K562 (cell line): ENCODE measurements around the gene VILL. TPM values are rescaled to one million over a fixed set of nuclear protein-coding genes. Genes with fewer than 3 reads are reported as not detected.

ENCODE experiments used
- ATAC-seq: fragments of 200-7000 bp; cut with Tn5 transposase; 3 replicates; pipeline ENCODE4 v1.9.1; 2020; ENCODE audit warnings: moderate library complexity
- BruUV-seq: library from RNA; stranded (reverse); fragments of 400-500 nt; replicated peaks from 2 replicates; lab custom pipeline; 2021; lab: Mats Ljungman, UMichigan
- CTCF ChIA-PET: fragments of 300-600 bp; formaldehyde crosslinking; extraction: SDS; loops from one replicate; lab custom pipeline; 2021; ENCODE audit warnings: low intra/inter-chr PET ratio; lab: Yijun Ruan, JAX
- POLR2A ChIA-PET: fragments of 300-600, 350-650 bp; sonication (Branson Sonifier 250); formaldehyde crosslinking; extraction: SDS; loops from one replicate; lab custom pipeline; 2021; ENCODE audit warnings: antibody characterized with exemption, inconsistent platforms; lab: Yijun Ruan, JAX
- DNase-seq, 4 experiments: peaks; one replicate each; pipeline versions ENCODE4 v3.0.0 to v3.0.0-alpha.2; 2011 to 2018; ENCODE audit warnings: low spot score in 3 of 4, mixed read lengths in 3 of 4; ENCODE audit errors: extremely low read depth in 1 of 4
- FAIRE-seq: peaks from 2 replicates; lab custom pipeline; 2011; peaks lifted over from hg19 to GRCh38; lab: Jason Lieb, UNC
- H2AFZ ChIP-seq: 2 replicates; pipeline ENCODE4 v1.6.0; 2011; ENCODE audit warnings: low read depth, low read length, control low read depth, inconsistent platforms
- H3K27ac ChIP-seq: fragments of 200-600 bp; 3 replicates; pipeline ENCODE4 v1.8.0; 2011; ENCODE audit warnings: low read depth, mild to moderate bottlenecking, control low read depth, inconsistent platforms, low read length, moderate library complexity, mixed read lengths; ENCODE audit errors: extremely low read depth
- H3K27me3 ChIP-seq, 2 experiments: fragments of 300-600 bp in 1 of 2; 2 replicates in 1 of 2; 3 replicates in 1 of 2; pipeline versions ENCODE4 v1.6.0 to v1.8.0; 2011; ENCODE audit warnings: inconsistent platforms in 2 of 2, low read length in 2 of 2, mild to moderate bottlenecking in 1 of 2, mixed read lengths in 1 of 2, moderate library complexity in 1 of 2; ENCODE audit not compliant: control insufficient read depth in 2 of 2, insufficient read depth in 2 of 2
- H3K36me3 ChIP-seq: fragments of 300-600 bp; 3 replicates; pipeline ENCODE4 v1.8.0; 2011; ENCODE audit warnings: mild to moderate bottlenecking, low read length, inconsistent platforms; ENCODE audit not compliant: control insufficient read depth, insufficient read depth
- H3K4me1 ChIP-seq, 2 experiments: fragments of 200-600 bp in 1 of 2; replicated peaks in 1 of 2; 2 replicates in 1 of 2; 3 replicates in 1 of 2; pipeline versions ENCODE4 v1.5.1 to v1.8.0; 2011; ENCODE audit warnings: inconsistent platforms in 2 of 2, low read length in 2 of 2, mild to moderate bottlenecking in 1 of 2, mixed read lengths in 1 of 2, moderate library complexity in 1 of 2; ENCODE audit not compliant: control insufficient read depth in 2 of 2, insufficient read depth in 2 of 2
- H3K4me2 ChIP-seq: 2 replicates; pipeline ENCODE4 v1.6.1; 2011; ENCODE audit warnings: low read length, control low read depth, inconsistent platforms, mixed read lengths; ENCODE audit not compliant: insufficient read depth
- H3K4me3 ChIP-seq: fragments of 200-600 bp; sonication (generic), shearing (Covaris generic); 2 replicates; pipeline ENCODE4 v1.5.1; 2016; ENCODE audit warnings: control low read depth, inconsistent platforms
- H3K79me2 ChIP-seq: fragments of 200-600 bp; 3 replicates; pipeline ENCODE4 v1.8.0; 2011; ENCODE audit warnings: low read length, inconsistent platforms; ENCODE audit not compliant: control insufficient read depth, insufficient read depth
- H3K9ac ChIP-seq, 2 experiments: 2 replicates each; pipeline versions ENCODE4 v1.6.0 to v1.6.1; 2011; ENCODE audit warnings: low read depth in 2 of 2, low read length in 2 of 2, control low read depth in 1 of 2, inconsistent platforms in 1 of 2, mild to moderate bottlenecking in 1 of 2, mixed read lengths in 1 of 2; ENCODE audit not compliant: insufficient read depth in 1 of 2
- H3K9me1 ChIP-seq: one replicate; pipeline ENCODE4 v1.6.0; 2011; ENCODE audit warnings: inconsistent platforms, mild to moderate bottlenecking, low read length, moderate library complexity; ENCODE audit not compliant: control insufficient read depth, insufficient read depth
- H3K9me3 ChIP-seq: replicated peaks from 2 replicates; pipeline ENCODE4 v1.5.1; 2011; ENCODE audit warnings: low read depth, low read length, inconsistent platforms; ENCODE audit not compliant: control insufficient read depth, insufficient read depth
- H4K20me1 ChIP-seq: replicated peaks from 2 replicates; pipeline ENCODE4 v1.6.1; 2011; ENCODE audit warnings: low read length, inconsistent platforms, mixed read lengths; ENCODE audit not compliant: control insufficient read depth, insufficient read depth
- CREM ChIP-seq: IDR thresholded peaks from 2 replicates; pipeline ENCODE4 v1.6.1; 2014; ENCODE audit warnings: antibody characterized with exemption, low read depth
- MCM3 ChIP-seq: fragments of 450-650 bp; IDR thresholded peaks from 2 replicates; pipeline ENCODE4 v1.6.1; 2016
- RFX1 ChIP-seq: fragments of 450-650 bp; IDR thresholded peaks from 2 replicates; pipeline ENCODE4 v1.6.1; 2016; ENCODE audit warnings: mild to moderate bottlenecking, moderate library complexity
- SIX5 ChIP-seq, 2 experiments: IDR thresholded peaks; 2 replicates each; pipeline ENCODE4 v1.6.1; 2011; ENCODE audit warnings: low read length in 2 of 2, borderline replicate concordance in 1 of 2, low read depth in 1 of 2, mild to moderate bottlenecking in 1 of 2, moderate library complexity in 1 of 2; ENCODE audit not compliant: insufficient read depth in 1 of 2
- ZFP30 ChIP-seq: fragments of 250-450 bp; sonication (Bioruptor Pico); IDR thresholded peaks from 2 replicates; pipeline ENCODE4 v1.8.0; 2022; ENCODE audit warnings: moderate library complexity, mild to moderate bottlenecking, inconsistent platforms, borderline replicate concordance
- WGBS: fragments of 100-300 bp; shearing (Covaris generic); methylation state at CpG from one replicate; pipeline ENCODE4 v1.1.6; 2016; ENCODE audit warnings: low coverage, mixed read lengths; ENCODE audit not compliant: insufficient coverage; ENCODE audit errors: missing lambda C conversion rate; 5-methylcytosine and 5-hydroxymethylcytosine counted together
- in situ Hi-C: fragments of 300-500 bp; cut with MboI; formaldehyde crosslinking; loops from 4 replicates; pipeline ENCODE4 v1.15.0; 2018; ENCODE audit warnings: inconsistent platforms, mixed read lengths
- intact Hi-C: fragments of 100-400 bp; cut with micrococcal nuclease; formaldehyde crosslinking; loops from 2 replicates; pipeline ENCODE4 v1.14.2; 2022
- polyA plus RNA-seq, 8 experiments: library from polyadenylated mRNA; depleted of rRNA in 4 of 8; stranded (reverse) in 5 of 8; unstranded in 3 of 8; fragments of >200 nt; fragmentation: Nextera tagmentation in 2 of 8; fragmentation: Illumina TruSeq in 1 of 8; extraction: Ambion mirVana in 2 of 8; extraction: Trizol in 1 of 8; gene quantifications; 2 replicates each; pipeline versions ENCODE4 v1.2.1 to v1.2.3, GENCODE V29; 2011 to 2014; ENCODE audit warnings: inconsistent platforms in 1 of 8, missing spikeins in 1 of 8
- total RNA-seq, 7 experiments: library from RNA; depleted of rRNA in 6 of 7; stranded (reverse); fragments of >200 nt in 6 of 7; fragmentation: Illumina TruSeq in 2 of 7; extraction: Trizol in 2 of 7; gene quantifications; 2 replicates each; pipeline versions ENCODE4 v1.2.1 to v1.2.3, GENCODE V29; 2011 to 2021; ENCODE audit warnings: low replicate concordance in 1 of 7
- TF ChIP-seq, protein P1 (sequence below), 3 experiments: fragments of 200-800 bp in 1 of 3; fragments of 250-450 bp in 1 of 3; fragments of 450-650 bp in 1 of 3; sonication (Bioruptor Pico) in 1 of 3; sonication (Bioruptor generic) in 1 of 3; formaldehyde crosslinking in 1 of 3; IDR thresholded peaks; 2 replicates each; pipeline versions ENCODE4 v1.6.1 to v1.8.0; 2016 to 2022; ENCODE audit warnings: mild to moderate bottlenecking in 2 of 3, missing genetic modification characterization in 2 of 3, missing compliant biosample characterization in 1 of 3, moderate library complexity in 1 of 3
- TF ChIP-seq, protein P2 (sequence below): fragments of 450-650 bp; conservative IDR thresholded peaks from 2 replicates; pipeline ENCODE4 v1.6.1; 2016; ENCODE audit warnings: missing genetic modification characterization, low read depth, mild to moderate bottlenecking, control low read depth, missing compliant biosample characterization

Gene VILL
- total and polyA plus RNA-seq, 9 of the 15 experiments (the other 6 are each of a cell fraction or from before 2014, with no cell fraction given), result 0.11 to 16.0 (median 8.8) TPM

DNA sequence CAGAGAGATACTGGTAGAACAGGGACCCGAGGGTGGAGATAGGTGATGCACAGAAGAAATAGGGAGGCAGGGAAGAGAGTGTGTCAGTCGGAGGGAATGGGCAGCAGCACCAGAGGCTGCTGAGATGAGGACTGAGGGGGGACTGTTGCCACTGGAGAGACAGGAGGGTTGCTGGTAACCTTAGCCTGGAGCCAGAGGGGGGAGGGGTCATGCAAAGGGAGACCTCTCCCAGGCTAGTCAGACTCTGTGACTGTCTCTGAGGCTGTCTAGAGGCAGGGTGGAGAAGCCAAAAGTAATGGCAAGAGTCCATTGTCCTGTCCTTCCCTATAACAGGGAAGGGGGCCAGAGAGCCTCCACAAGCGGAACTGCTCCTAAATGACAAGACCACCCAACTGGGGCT, 46.3 kb downstream of the VILL start:
- no peak overlapping the region for H3K9ac ChIP-seq
- no peaks in the 10 kb centered on the region for H3K79me2 ChIP-seq
- no peak overlapping the region for H3K4me2 ChIP-seq
- no peak for FAIRE-seq
- CTCF ChIA-PET, result no interaction called here
- no peaks in the 10 kb centered on the region for H4K20me1 ChIP-seq
- WGBS, result 10% methylated on average over 3 of the region's 3 CpGs
- peaks cover 4 to 9% of the 10 kb centered on the region in 2 experiments; a peak in 4 of 5 replicates for H3K4me1 ChIP-seq
- H3K27me3 ChIP-seq, result peaks cover 11 to 42% of the 10 kb centered on the region in 2 experiments; a peak in 4 of 5 replicates
- no TSS peak for BruUV-seq
- no peak for ATAC-seq
- POLR2A ChIA-PET, result interaction anchor here (0.7 kb wide), 2 partner anchors 82 to 94 kb away, joined by 3 read pairs; no protein-coding TSS in a partner anchor
- H3K36me3 ChIP-seq, result no peaks in the 10 kb centered on the region
- H2AFZ ChIP-seq, result no peak overlapping the region
- no peak for TF ChIP-seq SIX5 (IDR thresholded peaks at IDR 0.05; ENCODE audit: borderline replicate concordance in 1 of 2, insufficient read depth in 1 of 2, low read depth in 1 of 2, low read length in 2 of 2)
- no peak for TF ChIP-seq CREM
- TF ChIP-seq RFX1, result no peak
- TF ChIP-seq, protein P1, sequence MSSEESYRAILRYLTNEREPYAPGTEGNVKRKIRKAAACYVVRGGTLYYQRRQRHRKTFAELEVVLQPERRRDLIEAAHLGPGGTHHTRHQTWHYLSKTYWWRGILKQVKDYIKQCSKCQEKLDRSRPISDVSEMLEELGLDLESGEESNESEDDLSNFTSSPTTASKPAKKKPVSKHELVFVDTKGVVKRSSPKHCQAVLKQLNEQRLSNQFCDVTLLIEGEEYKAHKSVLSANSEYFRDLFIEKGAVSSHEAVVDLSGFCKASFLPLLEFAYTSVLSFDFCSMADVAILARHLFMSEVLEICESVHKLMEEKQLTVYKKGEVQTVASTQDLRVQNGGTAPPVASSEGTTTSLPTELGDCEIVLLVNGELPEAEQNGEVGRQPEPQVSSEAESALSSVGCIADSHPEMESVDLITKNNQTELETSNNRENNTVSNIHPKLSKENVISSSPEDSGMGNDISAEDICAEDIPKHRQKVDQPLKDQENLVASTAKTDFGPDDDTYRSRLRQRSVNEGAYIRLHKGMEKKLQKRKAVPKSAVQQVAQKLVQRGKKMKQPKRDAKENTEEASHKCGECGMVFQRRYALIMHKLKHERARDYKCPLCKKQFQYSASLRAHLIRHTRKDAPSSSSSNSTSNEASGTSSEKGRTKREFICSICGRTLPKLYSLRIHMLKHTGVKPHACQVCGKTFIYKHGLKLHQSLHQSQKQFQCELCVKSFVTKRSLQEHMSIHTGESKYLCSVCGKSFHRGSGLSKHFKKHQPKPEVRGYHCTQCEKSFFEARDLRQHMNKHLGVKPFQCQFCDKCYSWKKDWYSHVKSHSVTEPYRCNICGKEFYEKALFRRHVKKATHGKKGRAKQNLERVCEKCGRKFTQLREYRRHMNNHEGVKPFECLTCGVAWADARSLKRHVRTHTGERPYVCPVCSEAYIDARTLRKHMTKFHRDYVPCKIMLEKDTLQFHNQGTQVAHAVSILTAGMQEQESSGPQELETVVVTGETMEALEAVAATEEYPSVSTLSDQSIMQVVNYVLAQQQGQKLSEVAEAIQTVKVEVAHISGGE (CRISPR knock-in tag; IDR thresholded peaks at IDR 0.05), result no peak
- TF ChIP-seq ZFP30 (CRISPR knock-in tag), result no peak
- TF ChIP-seq, protein P2, sequence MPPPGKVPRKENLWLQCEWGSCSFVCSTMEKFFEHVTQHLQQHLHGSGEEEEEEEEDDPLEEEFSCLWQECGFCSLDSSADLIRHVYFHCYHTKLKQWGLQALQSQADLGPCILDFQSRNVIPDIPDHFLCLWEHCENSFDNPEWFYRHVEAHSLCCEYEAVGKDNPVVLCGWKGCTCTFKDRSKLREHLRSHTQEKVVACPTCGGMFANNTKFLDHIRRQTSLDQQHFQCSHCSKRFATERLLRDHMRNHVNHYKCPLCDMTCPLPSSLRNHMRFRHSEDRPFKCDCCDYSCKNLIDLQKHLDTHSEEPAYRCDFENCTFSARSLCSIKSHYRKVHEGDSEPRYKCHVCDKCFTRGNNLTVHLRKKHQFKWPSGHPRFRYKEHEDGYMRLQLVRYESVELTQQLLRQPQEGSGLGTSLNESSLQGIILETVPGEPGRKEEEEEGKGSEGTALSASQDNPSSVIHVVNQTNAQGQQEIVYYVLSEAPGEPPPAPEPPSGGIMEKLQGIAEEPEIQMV (tag), result no peak
- no peak for TF ChIP-seq MCM3
- DNase-seq, result no peak
- H3K9me3 ChIP-seq, result no peaks in the 10 kb centered on the region
- H3K4me3 ChIP-seq, result no peak overlapping the region
- intact Hi-C loops (no loop called here), in situ Hi-C loops (no loop called here)
- no peaks in the 10 kb centered on the region for H3K9me1 ChIP-seq
- H3K27ac ChIP-seq, result no peak overlapping the region
